ENCODE results near the gene DDIT3.
"Not testable (repeated sequence)": the region's sequence is repeated elsewhere in the genome, so short reads cannot be mapped to it uniquely, and the experiment has no call there.

The DDIT3 gene

GRCh38 chr12:57511588-57512325, 8.6 kb downstream of the DDIT3 start:
- DNase-seq, result no peak

- no peak for DNase-seq
Measured at GRCh38 chr12:57511161-57511560, 9.2 kb downstream of the DDIT3 start.

GRCh38 chr12:57507796-57508195, 12.5 kb downstream of the DDIT3 start:
- not testable (repeated sequence) for DNase-seq

- not testable (repeated sequence) for DNase-seq
Measured at GRCh38 chr12:57506541-57506940, 13.8 kb downstream of the DDIT3 start.

GRCh38 chr12:57502311-57502969, 17.9 kb downstream of the DDIT3 start:
- DNase-seq, result not testable (repeated sequence)

GRCh38 chr12:57500213-57500612, 20.1 kb downstream of the DDIT3 start:
- no peak for DNase-seq

GRCh38 chr12:57498571-57498970, 21.7 kb downstream of the DDIT3 start:
- DNase-seq, result no peak

GRCh38 chr12:57498132-57498502, 22.2 kb downstream of the DDIT3 start:
- no peak for DNase-seq

- DNase-seq, result no peak
Measured at GRCh38 chr12:57497223-57498131, 22.8 kb downstream of the DDIT3 start.

- DNase-seq, result no peak
Measured at GRCh38 chr12:57496822-57497221, 23.5 kb downstream of the DDIT3 start.

- DNase-seq, result not testable (repeated sequence)
Measured at GRCh38 chr12:57495051-57495701, 25.1 kb downstream of the DDIT3 start.

GRCh38 chr12:57491393-57492280, 28.7 kb downstream of the DDIT3 start:
- DNase-seq, result no peak

GRCh38 chr12:57490126-57490525, 30.2 kb downstream of the DDIT3 start:
- DNase-seq, result no peak

GRCh38 chr12:57489157-57489641, 31.1 kb downstream of the DDIT3 start:
- DNase-seq, result no peak

- DNase-seq, result peak; percentile 39
Measured at GRCh38 chr12:57488402-57489156, 31.7 kb downstream of the DDIT3 start.

GRCh38 chr12:57487597-57488401, 32.5 kb downstream of the DDIT3 start, which contains the start of gene MARS1:
Gene MARS1, plus strand, starts transcription at chr12:57488068. Its CDS starts 23 bp downstream, at chr12:57488091.
- DNase-seq, result peak; percentile 98

- no peak for DNase-seq
Measured at GRCh38 chr12:57487055-57487596, 33.2 kb downstream of the DDIT3 start.

- no peak for DNase-seq
Measured at GRCh38 chr12:57485695-57486094, 34.6 kb downstream of the DDIT3 start.

GRCh38 chr12:57483466-57483865, 36.8 kb downstream of the DDIT3 start:
- peak; percentile 10 for DNase-seq

- no peak for DNase-seq
Measured at GRCh38 chr12:57481671-57482070, 38.6 kb downstream of the DDIT3 start.

Measured in eye (tissue), 1 donor.